Stomach (tissue), 4 donors: Measurements from ENCODE around the gene RGS8.

Experiments
- CTCF ChIP-seq, 7 experiments: fragments of 450-650 bp in 4 of 7; fragments of 200-600 bp in 3 of 7; sonication (generic) in 3 of 7; IDR thresholded peaks; one replicate each; pipeline ENCODE4 v1.5.1; 2016 to 2019; ENCODE audit warnings: antibody characterized with exemption in 7 of 7, control low read depth in 2 of 7, mild to moderate bottlenecking in 1 of 7
- EP300 ChIP-seq: sonication (generic); formaldehyde crosslinking; IDR thresholded peaks from one replicate; pipeline ENCODE4 v1.6.1; 2017; ENCODE audit warnings: antibody characterized with exemption
- POLR2A ChIP-seq, 4 donors: fragments of 450-650 bp; IDR thresholded peaks; one replicate each; pipeline ENCODE4 v1.6.1; 2016; ENCODE audit warnings: antibody characterized with exemption in 4 of 4, control low read depth in 2 of 4, mild to moderate bottlenecking in 1 of 4, moderate library complexity in 1 of 4
- POLR2AphosphoS5 ChIP-seq, 3 donors: sonication (generic); formaldehyde crosslinking; IDR thresholded peaks; one replicate each; pipeline ENCODE4 v1.6.1; 2016; ENCODE audit warnings: antibody characterized with exemption in 3 of 3

GRCh38 chr1:182684116-182684828 is at the start of gene RGS8:
- no peak for TF ChIP-seq EP300
- TF ChIP-seq CTCF (IDR thresholded peaks at IDR 0.05): no peak
- TF ChIP-seq POLR2A (IDR thresholded peaks at IDR 0.05): no peak
- no peak for TF ChIP-seq POLR2AphosphoS5 (IDR thresholded peaks at IDR 0.05)
